GM13977 (cell line): ENCODE results near the gene RNU6-8.

Experiments used
- DNase-seq: peaks from one replicate; pipeline ENCODE4 v3.0.0; 2012; ENCODE audit warnings: low spot score
- in situ Hi-C: fragments of 300-500 bp; cut with MboI; formaldehyde crosslinking; loops from one replicate; pipeline ENCODE4 v1.12.0; 2022; ENCODE audit warnings: low sequenced_read_pairs, low pct_unique_long_range_greater_than_20kb, mixed read lengths, inconsistent platforms; ENCODE audit not compliant: unreplicated experiment
- TF ChIP-seq, protein P1 (sequence below): IDR thresholded peaks from 2 replicates; pipeline ENCODE4 v1.5.1; 2012; ENCODE audit warnings: mild to moderate bottlenecking, control low read depth; ENCODE audit not compliant: insufficient read depth; ENCODE audit errors: extremely low read depth, missing control alignments

RNU6-8 gene

DNA sequence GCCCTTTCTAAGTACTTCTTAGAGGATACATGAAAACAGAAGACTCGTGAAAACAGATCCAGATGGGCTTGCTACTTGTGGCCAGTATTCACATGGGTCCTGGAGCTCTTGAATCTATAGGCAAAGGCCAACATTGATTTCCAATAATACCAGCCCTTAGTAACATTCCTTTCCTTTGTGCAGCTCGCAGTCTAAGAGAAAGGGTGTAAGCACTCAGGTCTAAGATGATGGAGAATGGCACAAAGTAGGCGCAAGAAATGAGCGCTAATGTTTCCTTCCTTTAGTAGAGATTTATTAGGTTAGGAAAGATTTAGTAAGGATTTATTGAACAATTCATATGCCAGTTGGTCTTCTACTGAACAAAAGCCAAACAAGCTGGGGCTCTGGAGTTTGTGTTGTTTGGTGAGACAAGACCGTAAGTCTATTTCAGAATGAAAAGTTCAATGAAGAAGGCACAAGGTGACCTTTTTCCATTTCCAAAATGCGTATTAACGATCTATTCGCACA, 525 bp downstream of the RNU6-8 start:
- no peak for DNase-seq
- in situ Hi-C loops = loop anchor here (25.0 kb wide), 1 partner anchor 115 kb away; the partner anchor contains the start of gene ARHGAP5
- TF ChIP-seq, protein P1, sequence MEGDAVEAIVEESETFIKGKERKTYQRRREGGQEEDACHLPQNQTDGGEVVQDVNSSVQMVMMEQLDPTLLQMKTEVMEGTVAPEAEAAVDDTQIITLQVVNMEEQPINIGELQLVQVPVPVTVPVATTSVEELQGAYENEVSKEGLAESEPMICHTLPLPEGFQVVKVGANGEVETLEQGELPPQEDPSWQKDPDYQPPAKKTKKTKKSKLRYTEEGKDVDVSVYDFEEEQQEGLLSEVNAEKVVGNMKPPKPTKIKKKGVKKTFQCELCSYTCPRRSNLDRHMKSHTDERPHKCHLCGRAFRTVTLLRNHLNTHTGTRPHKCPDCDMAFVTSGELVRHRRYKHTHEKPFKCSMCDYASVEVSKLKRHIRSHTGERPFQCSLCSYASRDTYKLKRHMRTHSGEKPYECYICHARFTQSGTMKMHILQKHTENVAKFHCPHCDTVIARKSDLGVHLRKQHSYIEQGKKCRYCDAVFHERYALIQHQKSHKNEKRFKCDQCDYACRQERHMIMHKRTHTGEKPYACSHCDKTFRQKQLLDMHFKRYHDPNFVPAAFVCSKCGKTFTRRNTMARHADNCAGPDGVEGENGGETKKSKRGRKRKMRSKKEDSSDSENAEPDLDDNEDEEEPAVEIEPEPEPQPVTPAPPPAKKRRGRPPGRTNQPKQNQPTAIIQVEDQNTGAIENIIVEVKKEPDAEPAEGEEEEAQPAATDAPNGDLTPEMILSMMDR = no peak

DNA sequence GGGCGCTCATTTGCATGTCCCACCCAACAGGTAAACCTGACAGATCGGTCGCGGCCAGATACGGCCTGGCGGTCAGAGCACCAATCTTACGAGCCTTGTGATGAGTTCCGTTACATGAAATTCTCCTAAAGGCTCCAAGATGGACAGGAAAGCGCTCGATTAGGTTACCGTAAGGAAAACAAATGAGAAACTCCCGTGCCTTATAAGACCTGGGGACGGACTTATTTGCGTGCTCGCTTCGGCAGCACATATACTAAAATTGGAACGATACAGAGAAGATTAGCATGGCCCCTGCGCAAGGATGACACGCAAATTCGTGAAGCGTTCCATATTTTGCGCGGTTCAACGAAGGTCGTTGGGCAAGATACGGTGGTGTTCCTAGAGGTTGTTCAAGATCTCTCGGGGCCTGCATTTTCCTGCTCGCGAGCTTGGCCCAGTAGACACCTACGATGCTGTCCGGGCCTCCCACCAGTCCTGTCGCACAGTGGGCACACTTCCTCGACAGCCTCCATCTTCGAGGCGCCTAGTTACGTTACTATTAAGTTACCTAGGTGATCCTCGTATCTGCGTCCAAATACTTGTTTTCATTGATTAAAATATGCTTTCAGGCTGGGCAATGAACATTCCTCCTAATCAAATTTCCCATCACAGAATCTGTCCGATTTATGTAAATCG, 1.1 kb downstream of the RNU6-8 start, which contains the start of gene RNU6-7:
TSS of gene RNU6-7 (plus strand) at position 230 of the 675 bp plus-strand sequence.
- DNase-seq = no peak
- TF ChIP-seq, protein P1 = no peak
- in situ Hi-C loops = loop anchor here (25.0 kb wide), 1 partner anchor 115 kb away; the partner anchor contains the start of gene ARHGAP5

DNA sequence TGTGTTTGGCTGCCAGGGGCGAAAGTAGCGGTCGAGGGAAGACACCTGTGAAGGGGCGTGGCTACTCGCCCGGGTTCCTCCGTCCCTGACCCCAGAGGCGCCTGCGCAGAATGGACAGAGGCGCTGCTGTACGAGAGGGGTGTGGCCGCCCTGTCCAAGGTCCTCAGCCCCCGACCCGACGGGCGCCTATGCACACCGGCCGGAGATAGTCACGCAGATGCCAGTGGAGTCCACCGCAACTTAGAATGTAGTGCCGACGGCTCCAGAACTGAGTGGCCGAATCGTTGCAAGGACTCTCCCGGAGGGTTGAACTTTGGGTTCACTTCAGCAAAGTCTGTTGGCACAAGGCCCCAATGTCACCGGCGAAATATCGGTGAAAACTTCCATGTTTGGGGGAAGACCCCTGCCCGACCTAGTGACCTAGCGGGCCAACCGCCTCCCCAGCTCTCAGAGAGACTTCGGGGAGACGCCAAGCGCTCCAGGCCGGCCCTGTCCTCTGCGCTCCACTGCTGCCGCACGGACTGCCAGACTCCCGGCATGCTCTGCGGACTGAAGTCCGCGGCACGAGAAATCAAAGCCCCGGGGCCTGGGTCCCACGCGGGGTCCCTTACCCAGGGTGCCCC, 1.8 kb downstream of the RNU6-8 start:
- TF ChIP-seq, protein P1 = no peak
- in situ Hi-C loops = loop anchor here (25.0 kb wide), 1 partner anchor 114 kb away; the partner anchor contains the start of gene ARHGAP5

DNA sequence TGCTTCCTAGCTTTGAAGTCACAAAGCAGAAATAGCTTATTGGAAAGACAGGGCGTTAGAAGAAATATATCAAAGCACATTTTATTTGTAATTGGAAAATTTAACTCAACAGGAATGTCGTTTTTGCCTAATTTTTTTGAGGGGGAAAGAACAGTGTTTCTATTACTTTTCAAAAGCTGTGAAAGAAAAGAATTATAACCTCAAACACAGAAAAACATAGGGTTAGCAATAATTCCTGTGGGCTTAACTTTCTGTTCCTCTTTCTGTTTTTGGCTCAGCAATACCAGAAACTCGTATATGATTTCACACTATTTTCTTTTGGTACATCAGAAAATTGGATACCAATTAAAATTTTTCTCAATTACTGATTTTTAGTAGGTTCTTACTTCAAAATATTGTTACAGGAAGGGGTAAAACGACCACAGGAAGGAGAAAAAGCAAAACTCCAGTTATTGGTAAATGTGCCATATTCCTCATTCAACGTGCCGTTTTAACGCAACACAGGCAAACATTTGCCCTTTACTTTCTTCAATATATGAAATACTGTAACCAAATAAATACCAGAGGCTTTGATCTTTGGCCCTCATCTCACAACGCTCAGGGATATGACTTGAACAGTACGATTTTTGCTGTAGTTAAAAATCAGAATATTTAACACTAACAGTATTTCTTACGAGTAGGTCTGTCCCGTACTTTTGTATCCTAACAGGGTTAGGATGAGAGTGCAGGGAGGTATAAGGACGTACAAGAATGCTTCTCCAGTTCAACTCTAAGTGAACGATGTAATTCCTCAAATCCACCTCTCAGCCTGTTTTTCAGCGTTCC, 2.5 kb downstream of the RNU6-8 start:
- in situ Hi-C loops = loop anchor here (25.0 kb wide), 1 partner anchor 113 kb away; the partner anchor contains the start of gene ARHGAP5
- TF ChIP-seq, protein P1 = no peak

More for the DNA sequence above, 1.8 kb downstream of the RNU6-8 start:
- peak; percentile 62 for DNase-seq

DNA sequence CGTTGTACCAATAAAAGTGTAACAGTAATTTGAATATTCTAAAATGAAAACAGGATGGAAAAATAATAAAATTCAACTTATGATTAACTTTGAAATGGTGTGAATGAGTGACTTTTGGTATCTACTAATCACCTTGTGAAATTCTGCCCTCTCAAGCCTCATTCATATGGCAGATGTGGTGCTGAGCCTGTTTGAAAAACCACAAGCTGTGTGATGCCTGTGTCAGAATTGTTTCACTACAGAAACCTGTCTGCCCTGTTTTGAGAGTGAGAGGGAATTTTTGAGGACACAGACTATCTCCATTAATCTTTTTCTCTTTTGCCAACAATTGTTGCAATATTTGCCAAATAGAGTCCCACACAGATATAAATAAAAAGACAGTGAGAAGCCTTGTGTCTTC, 5.2 kb downstream of the RNU6-8 start:
- in situ Hi-C loops = no loop called here
- TF ChIP-seq, protein P1 = no peak
- no peak for DNase-seq

More for the DNA sequence above, 2.5 kb downstream of the RNU6-8 start:
- DNase-seq = no peak

DNA sequence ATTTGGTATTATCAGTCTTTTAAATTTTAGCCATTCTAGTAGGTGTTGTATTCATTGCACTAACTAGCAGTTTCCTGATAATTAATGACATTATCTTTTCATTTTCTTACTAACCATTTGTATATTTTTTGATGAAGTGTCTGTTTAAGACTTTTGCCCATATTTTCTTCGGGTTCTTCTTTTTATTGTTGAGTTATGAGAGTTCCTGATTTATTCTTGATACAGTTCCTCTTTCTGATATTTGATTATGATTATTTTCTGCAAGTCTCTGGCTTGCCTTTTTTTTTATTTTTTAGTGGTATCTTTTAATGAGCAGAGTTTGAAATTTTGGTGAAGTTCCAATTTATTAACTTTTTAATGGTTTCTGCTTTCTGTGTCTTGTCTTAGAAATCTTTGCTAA, 7.4 kb downstream of the RNU6-8 start:
- TF ChIP-seq, protein P1 = no peak
- in situ Hi-C loops = no loop called here
- no peak for DNase-seq
